ENCODE measurements around the gene LRRC32.

GRCh38 chr11:76709756-76710155, 39.2 kb upstream of the LRRC32 start:
- TF ChIP-seq POLR2A (IDR thresholded peaks at IDR 0.05; ENCODE audit: low read length) (no peak), GATA1 (IDR thresholded peaks at IDR 0.05; ENCODE audit: low read depth, low read length) (no peak)

Data from erythroblast (primary cell).